ENCODE results near the gene CEACAM4. TPM values are rescaled to one million over a fixed set of nuclear protein-coding genes. Genes with fewer than 3 reads are reported as not detected.

The CEACAM4 gene
- total and polyA plus RNA-seq, 2 of the 8 experiments (the other 6 are each of a cell fraction or from before 2014, with no cell fraction given): not detected

GRCh38 chr19:41627966-41628675, 1.2 kb upstream of the CEACAM4 start (continued):
- TF ChIP-seq KDM4A (IDR thresholded peaks at IDR 0.05; ENCODE audit: low read depth, low read length, severe bottlenecking): no peak
